Limb (tissue), 2 donors: ENCODE results near the gene SOX9.
"Not testable (repeated sequence)": the region's sequence is repeated elsewhere in the genome, so short reads cannot be mapped to it uniquely, and the experiment has no call there.

Experiments used
- DNase-seq, 2 donors: peaks; one replicate each; pipeline ENCODE4 v3.0.0-alpha.2; 2016; ENCODE audit errors: extremely low spot score in 2 of 2

SOX9 gene

GRCh38 chr17:72111336-72111923 lies 9.4 kb upstream of the SOX9 start:
- DNase-seq, result no peak

GRCh38 chr17:72111926-72112325 lies 8.9 kb upstream of the SOX9 start:
- DNase-seq, result not testable (repeated sequence)

GRCh38 chr17:72113751-72114150 lies 7.1 kb upstream of the SOX9 start:
- no peak for DNase-seq

- peak in 1 of 2 donors; percentile 51 for DNase-seq
Measured at GRCh38 chr17:72115781-72116525, 4.9 kb upstream of the SOX9 start.

DNA sequence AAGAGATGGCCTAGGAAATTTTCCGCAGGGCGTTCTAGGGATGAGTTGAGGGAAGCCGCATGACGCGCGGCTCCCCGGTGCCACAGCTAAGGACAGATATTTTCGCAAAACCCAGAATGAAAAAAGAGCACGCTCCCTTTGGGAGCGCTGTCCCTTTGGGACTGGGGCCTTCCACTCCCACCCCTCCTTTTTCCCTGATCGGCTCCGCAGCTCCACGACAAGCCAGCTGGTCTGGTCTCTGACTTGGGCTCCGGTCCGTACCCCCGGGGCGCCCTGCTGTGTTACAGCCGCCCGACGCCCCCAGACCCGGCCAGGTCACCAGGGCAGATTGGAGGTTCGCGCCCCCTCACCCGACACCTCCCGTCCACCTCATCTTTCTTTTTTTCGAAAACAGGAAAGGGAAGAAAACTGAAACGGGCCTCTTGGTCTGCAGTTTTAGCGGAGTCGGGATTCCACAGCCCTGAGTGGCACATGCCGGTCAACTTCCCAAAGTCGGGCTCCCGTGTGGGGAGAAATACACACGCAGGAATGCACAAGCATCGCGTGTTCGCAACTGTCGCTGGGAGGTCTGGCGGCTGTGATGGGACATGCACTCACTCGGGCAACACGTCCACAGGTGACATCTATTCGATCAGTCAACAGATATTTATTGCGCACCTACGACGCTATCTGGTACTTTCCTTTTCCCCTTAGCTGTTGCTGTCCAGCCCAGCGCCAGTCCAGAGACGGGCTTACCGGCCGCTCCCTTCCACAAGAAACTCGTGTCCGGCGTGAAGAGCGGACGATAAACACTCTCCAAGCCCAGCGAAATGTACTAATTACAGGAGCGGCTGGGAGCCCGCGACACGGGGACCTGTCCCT lies 3.9 kb upstream of the SOX9 start:
- DNase-seq, result peak in 1 of 2 donors; percentile 65

GRCh38 chr17:72117535-72118334 lies 3.1 kb upstream of the SOX9 start:
- peak in 1 of 2 donors; percentile 73 for DNase-seq

- DNase-seq, result peak; percentile 88 to 90
Measured at GRCh38 chr17:72118335-72119076, 2.3 kb upstream of the SOX9 start.

DNA sequence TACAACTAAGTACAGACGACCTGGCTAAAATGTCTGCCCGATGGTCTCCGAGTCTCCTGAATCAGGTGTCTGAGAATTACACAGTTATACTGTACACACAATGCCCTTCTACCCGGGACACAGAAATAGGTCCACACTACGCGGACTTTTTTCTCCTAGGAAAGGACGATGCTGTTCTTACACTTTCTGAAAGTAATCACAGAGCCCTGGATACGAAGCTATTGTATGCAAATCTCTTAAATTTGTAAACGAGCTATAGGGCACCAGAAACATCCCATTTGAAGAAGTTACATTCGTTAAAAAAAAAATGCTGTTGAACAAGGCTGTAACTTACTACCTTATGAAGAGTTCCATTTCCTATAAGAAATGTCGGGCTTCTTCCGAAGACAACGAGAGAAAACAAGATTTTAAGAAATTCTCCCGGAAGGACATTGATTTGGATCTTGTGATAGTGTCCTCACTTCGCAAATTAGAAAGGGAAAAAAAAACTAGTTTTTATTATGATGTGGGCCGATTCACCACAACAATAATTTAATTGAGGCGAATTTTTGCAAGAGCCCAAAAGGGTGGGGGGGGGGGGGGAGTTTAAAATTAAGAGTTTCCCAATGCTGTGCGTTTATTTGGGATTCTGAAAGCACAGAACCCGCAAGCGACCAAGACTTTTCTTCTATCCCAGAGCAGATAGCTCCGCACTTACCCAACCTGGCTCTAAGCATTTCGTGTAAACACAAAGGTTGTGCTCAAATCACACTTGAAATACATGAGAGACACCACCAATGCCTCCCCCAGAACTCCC lies 1.5 kb upstream of the SOX9 start:
- DNase-seq, result peak in 1 of 2 donors; percentile 36

DNA sequence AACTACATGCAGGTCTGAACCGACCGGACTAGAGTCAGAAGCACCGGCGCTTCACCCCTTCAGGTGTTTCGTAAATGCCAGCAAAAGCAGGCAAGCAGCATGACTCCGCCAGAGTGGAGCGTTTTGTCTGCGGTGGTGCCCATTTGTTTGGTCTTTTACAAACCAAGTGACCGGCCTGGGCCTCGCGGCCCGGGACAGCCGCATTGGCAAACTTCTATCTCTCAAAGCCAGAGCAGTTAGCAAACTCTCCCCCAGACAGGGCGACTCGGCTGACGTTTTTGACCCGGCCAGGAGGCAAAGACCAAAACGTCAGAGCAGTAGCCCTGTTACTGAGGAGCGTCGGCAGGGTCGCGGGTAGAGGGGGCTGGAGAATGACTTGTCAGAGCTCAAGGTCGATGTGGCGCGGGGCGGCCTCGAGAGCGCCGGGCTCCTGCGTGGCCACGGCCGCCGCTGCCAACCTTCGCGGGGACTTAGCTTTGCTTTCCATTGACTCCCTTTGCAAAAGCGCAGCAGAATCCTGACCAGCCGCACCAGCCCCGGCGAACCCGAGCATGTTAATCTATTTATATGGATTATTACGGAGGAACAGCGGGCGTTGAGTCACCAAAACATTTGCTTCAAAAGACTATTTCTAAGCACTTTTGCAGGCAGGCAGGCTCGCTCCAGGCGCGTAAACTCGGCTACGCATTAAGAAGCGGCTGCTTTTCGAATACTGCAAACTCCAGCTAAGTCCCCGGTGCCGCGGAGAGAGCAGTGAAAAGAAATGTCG lies 763 bp upstream of the SOX9 start:
- DNase-seq, result peak in 1 of 2 donors; percentile 71

- DNase-seq, result peak in 1 of 2 donors; percentile 78
Measured at GRCh38 chr17:72121164-72122009, 567 bp downstream of the SOX9 start.

- DNase-seq, result no peak
Measured at GRCh38 chr17:72122010-72122764, 1.4 kb downstream of the SOX9 start.

DNA sequence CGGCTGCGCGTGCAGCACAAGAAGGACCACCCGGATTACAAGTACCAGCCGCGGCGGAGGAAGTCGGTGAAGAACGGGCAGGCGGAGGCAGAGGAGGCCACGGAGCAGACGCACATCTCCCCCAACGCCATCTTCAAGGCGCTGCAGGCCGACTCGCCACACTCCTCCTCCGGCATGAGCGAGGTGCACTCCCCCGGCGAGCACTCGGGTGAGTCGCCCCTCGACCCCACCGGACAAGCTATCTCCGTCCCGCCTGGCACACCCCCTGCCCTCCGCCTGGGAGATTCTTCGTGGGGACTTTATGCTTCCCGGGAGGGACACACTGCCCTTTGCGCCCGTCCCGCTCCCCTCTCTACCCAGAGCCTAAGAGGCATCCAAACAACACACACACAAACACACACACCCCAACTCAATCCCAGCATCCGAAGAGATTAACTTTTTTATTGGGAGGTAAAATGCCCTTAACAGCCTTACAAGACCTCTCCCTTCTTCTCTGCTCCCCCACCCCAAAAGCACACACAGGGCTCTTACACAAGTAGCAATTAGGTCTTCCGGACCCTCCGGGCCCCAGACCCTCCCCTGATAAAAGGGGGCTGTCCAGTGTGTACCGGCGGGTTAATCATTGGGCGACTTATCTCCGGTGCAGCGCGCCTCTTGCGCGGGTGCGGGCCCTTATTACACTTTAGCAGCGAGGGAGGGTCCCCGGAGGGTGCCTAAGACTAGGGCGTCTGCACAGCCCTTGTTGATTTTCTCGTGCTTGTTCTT lies 2.1 kb downstream of the SOX9 start:
- DNase-seq, result peak in 1 of 2 donors; percentile 74

GRCh38 chr17:72123530-72124437 lies 3.0 kb downstream of the SOX9 start:
- peak in 1 of 2 donors; percentile 69 for DNase-seq

- DNase-seq, result no peak
Measured at GRCh38 chr17:72124438-72124775, 3.6 kb downstream of the SOX9 start.

DNA sequence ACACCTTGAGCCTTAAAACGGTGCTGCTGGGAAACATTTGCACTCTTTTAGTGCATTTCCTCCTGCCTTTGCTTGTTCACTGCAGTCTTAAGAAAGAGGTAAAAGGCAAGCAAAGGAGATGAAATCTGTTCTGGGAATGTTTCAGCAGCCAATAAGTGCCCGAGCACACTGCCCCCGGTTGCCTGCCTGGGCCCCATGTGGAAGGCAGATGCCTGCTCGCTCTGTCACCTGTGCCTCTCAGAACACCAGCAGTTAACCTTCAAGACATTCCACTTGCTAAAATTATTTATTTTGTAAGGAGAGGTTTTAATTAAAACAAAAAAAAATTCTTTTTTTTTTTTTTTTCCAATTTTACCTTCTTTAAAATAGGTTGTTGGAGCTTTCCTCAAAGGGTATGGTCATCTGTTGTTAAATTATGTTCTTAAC lies 4.4 kb downstream of the SOX9 start:
- peak in 1 of 2 donors; percentile 35 for DNase-seq

DNA sequence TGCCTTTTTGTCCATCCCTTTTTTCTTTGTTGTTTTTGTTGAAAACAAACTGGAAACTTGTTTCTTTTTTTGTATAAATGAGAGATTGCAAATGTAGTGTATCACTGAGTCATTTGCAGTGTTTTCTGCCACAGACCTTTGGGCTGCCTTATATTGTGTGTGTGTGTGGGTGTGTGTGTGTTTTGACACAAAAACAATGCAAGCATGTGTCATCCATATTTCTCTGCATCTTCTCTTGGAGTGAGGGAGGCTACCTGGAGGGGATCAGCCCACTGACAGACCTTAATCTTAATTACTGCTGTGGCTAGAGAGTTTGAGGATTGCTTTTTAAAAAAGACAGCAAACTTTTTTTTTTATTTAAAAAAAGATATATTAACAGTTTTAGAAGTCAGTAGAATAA lies 4.9 kb downstream of the SOX9 start:
- no peak for DNase-seq
